ENCODE data around the gene COL11A2. TPM values are rescaled to one million over a fixed set of nuclear protein-coding genes. Genes with fewer than 3 reads are reported as not detected.

Gene COL11A2
- total RNA-seq, 1 donor from 2014 or later, result 11.9 TPM

- Mint-ChIP-seq H3K9me3 (no peaks in the 10 kb centered on the region), H3K27ac (no peak overlapping the region), H3K4me3 (no peak overlapping the region), H3K36me3 (no peaks in the 10 kb centered on the region), H3K4me1 (ENCODE audit: unreplicated experiment) (no peaks in the 10 kb centered on the region), H3K27me3 (peaks cover 39% of the 10 kb centered on the region)
- DNase-seq (ENCODE audit: extremely low spot score, unreplicated experiment), result no peak
- TF ChIP-seq CTCF (conservative IDR thresholded peaks at IDR 0.05), result peak; percentile 45
These were observed 49.0 kb downstream of the COL11A2 start for GRCh38 chr6:33143113-33143770.

GRCh38 chr6:33142501-33143070 lies 49.7 kb downstream of the COL11A2 start:
- Mint-ChIP-seq H3K27me3 (peaks cover 35% of the 10 kb centered on the region), H3K4me3 (no peak overlapping the region), H3K27ac (no peak overlapping the region), H3K36me3 (no peaks in the 10 kb centered on the region), H3K9me3 (no peaks in the 10 kb centered on the region), H3K4me1 (ENCODE audit: unreplicated experiment) (no peaks in the 10 kb centered on the region)
- no peak for DNase-seq (ENCODE audit: extremely low spot score, unreplicated experiment)
- TF ChIP-seq CTCF (conservative IDR thresholded peaks at IDR 0.05), result no peak

GRCh38 chr6:33140556-33140955 lies 51.7 kb downstream of the COL11A2 start:
- no peaks in the 10 kb centered on the region for H3K4me1 Mint-ChIP-seq (ENCODE audit: unreplicated experiment)
- no peaks in the 10 kb centered on the region for H3K36me3 Mint-ChIP-seq
- no peaks in the 10 kb centered on the region for H3K9me3 Mint-ChIP-seq
- DNase-seq (ENCODE audit: extremely low spot score, unreplicated experiment), result no peak
- H3K27ac Mint-ChIP-seq, result no peak overlapping the region
- H3K27me3 Mint-ChIP-seq, result peaks cover 35% of the 10 kb centered on the region
- no peak overlapping the region for H3K4me3 Mint-ChIP-seq
- no peak for TF ChIP-seq CTCF (conservative IDR thresholded peaks at IDR 0.05)

- H3K36me3 Mint-ChIP-seq, result no peaks in the 10 kb centered on the region
- no peak overlapping the region for H3K4me3 Mint-ChIP-seq
- no peak for TF ChIP-seq CTCF (conservative IDR thresholded peaks at IDR 0.05)
- no peak for DNase-seq (ENCODE audit: extremely low spot score, unreplicated experiment)
- H3K27me3 Mint-ChIP-seq, result peaks cover 37% of the 10 kb centered on the region
- no peak overlapping the region for H3K27ac Mint-ChIP-seq
- no peaks in the 10 kb centered on the region for H3K4me1 Mint-ChIP-seq (ENCODE audit: unreplicated experiment)
- no peaks in the 10 kb centered on the region for H3K9me3 Mint-ChIP-seq
These were observed 52.6 kb downstream of the COL11A2 start for GRCh38 chr6:33139596-33140206.

GRCh38 chr6:33136310-33136900 lies 55.9 kb downstream of the COL11A2 start:
- Mint-ChIP-seq H3K9me3 (no peaks in the 10 kb centered on the region), H3K4me1 (ENCODE audit: unreplicated experiment) (no peaks in the 10 kb centered on the region), H3K36me3 (no peaks in the 10 kb centered on the region), H3K27ac (no peak overlapping the region), H3K4me3 (no peak overlapping the region), H3K27me3 (peaks cover 17% of the 10 kb centered on the region)
- no peak for TF ChIP-seq CTCF (conservative IDR thresholded peaks at IDR 0.05)
- DNase-seq (ENCODE audit: extremely low spot score, unreplicated experiment), result no peak
